Measurements from ENCODE around the gene PHLDA3.

The PHLDA3 gene

GRCh38 chr1:201460814-201461644 lies 8.0 kb downstream of the PHLDA3 start:
- Histone ChIP-seq H3K36me3 (ENCODE audit: insufficient read depth, low read length) (peaks cover 7% of the 10 kb centered on the region), H3K4me2 (ENCODE audit: insufficient read depth, low read length) (no peak overlapping the region), H3K4me3 (ENCODE audit: low read depth in 1 of 2, low read length in 2 of 2) (no peak overlapping the region), H3K27me3 (ENCODE audit: insufficient read depth, low read length, poor library complexity) (no peaks in the 10 kb centered on the region), H3K9ac (ENCODE audit: low read depth, low read length) (no peak overlapping the region), H3K27ac (ENCODE audit: low read length) (no peak overlapping the region), H3K79me2 (ENCODE audit: insufficient read depth, low read length) (no peaks in the 10 kb centered on the region), H4K20me1 (ENCODE audit: insufficient read depth, low read length) (no peaks in the 10 kb centered on the region), H3K9me3 (ENCODE audit: insufficient read depth, low read length, severe bottlenecking) (no peaks in the 10 kb centered on the region), H2AFZ (ENCODE audit: low read depth, low read length) (no peak overlapping the region), H3K4me1 (ENCODE audit: insufficient read depth, low read length) (no peaks in the 10 kb centered on the region)
- no peak for ATAC-seq (ENCODE audit: insufficient read depth, low read depth)
- DNase-seq: no peak
- TF ChIP-seq CTCF (IDR thresholded peaks at IDR 0.05; ENCODE audit: borderline replicate concordance, extremely low read depth, low read length, poor library complexity, severe bottlenecking): no peak
- no peak for TF ChIP-seq EZH2 (IDR thresholded peaks at IDR 0.05; ENCODE audit: borderline replicate concordance, low read depth, low read length, severe bottlenecking)

GRCh38 chr1:201459775-201460174 lies 9.2 kb downstream of the PHLDA3 start:
- Histone ChIP-seq H3K9me3 (ENCODE audit: insufficient read depth, low read length, severe bottlenecking) (no peaks in the 10 kb centered on the region), H3K9ac (ENCODE audit: low read depth, low read length) (no peak overlapping the region), H3K36me3 (ENCODE audit: insufficient read depth, low read length) (no peaks in the 10 kb centered on the region), H4K20me1 (ENCODE audit: insufficient read depth, low read length) (no peaks in the 10 kb centered on the region), H3K27me3 (ENCODE audit: insufficient read depth, low read length, poor library complexity) (no peaks in the 10 kb centered on the region), H3K4me2 (ENCODE audit: insufficient read depth, low read length) (no peak overlapping the region), H3K4me1 (ENCODE audit: insufficient read depth, low read length) (peaks cover 6% of the 10 kb centered on the region), H3K4me3 (ENCODE audit: low read depth in 1 of 2, low read length in 2 of 2) (no peak overlapping the region), H3K79me2 (ENCODE audit: insufficient read depth, low read length) (no peaks in the 10 kb centered on the region), H3K27ac (ENCODE audit: low read length) (no peak overlapping the region), H2AFZ (ENCODE audit: low read depth, low read length) (no peak overlapping the region)
- no peak for DNase-seq
- TF ChIP-seq CTCF (IDR thresholded peaks at IDR 0.05; ENCODE audit: borderline replicate concordance, extremely low read depth, low read length, poor library complexity, severe bottlenecking): no peak
- no peak for TF ChIP-seq EZH2 (IDR thresholded peaks at IDR 0.05; ENCODE audit: borderline replicate concordance, low read depth, low read length, severe bottlenecking)
- peak; percentile 37; the same call in 1 of the 3 replicates for ATAC-seq (ENCODE audit: insufficient read depth, low read depth)

DNA sequence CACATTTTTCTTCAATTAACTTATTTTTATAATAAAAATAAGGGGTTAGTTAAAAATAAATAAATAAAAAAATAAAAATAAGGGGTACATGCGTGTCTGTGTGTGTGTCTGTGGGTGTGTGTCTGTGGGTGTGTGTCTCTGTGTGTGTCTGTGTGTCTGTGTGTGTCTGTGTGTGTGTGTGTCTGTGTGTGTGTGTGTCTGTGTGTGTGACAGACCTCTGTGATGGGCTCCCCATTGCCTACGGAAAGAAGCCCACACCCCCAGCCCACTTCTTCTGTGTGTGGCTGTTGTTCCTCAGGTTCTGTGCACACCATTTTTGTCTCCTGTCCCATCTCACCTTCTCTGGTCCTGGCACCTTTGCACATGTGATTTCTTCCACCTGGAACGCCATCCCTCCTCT lies 9.9 kb downstream of the PHLDA3 start:
- no peak for ATAC-seq (ENCODE audit: insufficient read depth, low read depth)
- Histone ChIP-seq H3K4me1 (ENCODE audit: insufficient read depth, low read length) (peaks cover 13% of the 10 kb centered on the region), H3K27ac (ENCODE audit: low read length) (no peak overlapping the region)

More for the DNA sequence above, 9.9 kb downstream of the PHLDA3 start:
- TF ChIP-seq CTCF (IDR thresholded peaks at IDR 0.05; ENCODE audit: borderline replicate concordance, extremely low read depth, low read length, poor library complexity, severe bottlenecking) (no peak), EZH2 (IDR thresholded peaks at IDR 0.05; ENCODE audit: borderline replicate concordance, low read depth, low read length, severe bottlenecking) (no peak)
- H3K79me2 ChIP-seq (ENCODE audit: insufficient read depth, low read length): no peaks in the 10 kb centered on the region
- no peak overlapping the region for H3K9ac ChIP-seq (ENCODE audit: low read depth, low read length)
- H4K20me1 ChIP-seq (ENCODE audit: insufficient read depth, low read length): no peaks in the 10 kb centered on the region
- H3K36me3 ChIP-seq (ENCODE audit: insufficient read depth, low read length): no peaks in the 10 kb centered on the region
- no peak overlapping the region for H3K4me2 ChIP-seq (ENCODE audit: insufficient read depth, low read length)
- H2AFZ ChIP-seq (ENCODE audit: low read depth, low read length): no peak overlapping the region
- DNase-seq: no peak
- H3K4me3 ChIP-seq (ENCODE audit: low read depth in 1 of 2, low read length in 2 of 2): no peak overlapping the region
- H3K9me3 ChIP-seq (ENCODE audit: insufficient read depth, low read length, severe bottlenecking): no peaks in the 10 kb centered on the region
- no peaks in the 10 kb centered on the region for H3K27me3 ChIP-seq (ENCODE audit: insufficient read depth, low read length, poor library complexity)

All from DND-41 (cell line).